Psoas muscle (tissue), 8 donors: ENCODE data around the gene PTPRM. TPM values are rescaled to one million over a fixed set of nuclear protein-coding genes. Genes with fewer than 3 reads are reported as not detected.

Source experiments
- ATAC-seq, 4 donors: fragments of 200-7000 bp; cut with Tn5 transposase; one replicate each; pipeline ENCODE4 v1.9.1; 2020; ENCODE audit warnings: moderate library complexity in 3 of 4, mild to moderate bottlenecking in 2 of 4
- DNase-seq, 2 donors: peaks; one replicate each; pipeline ENCODE4 v3.0.0-alpha.2; 2020
- H3K27ac ChIP-seq: fragments of 200-600 bp; one replicate; pipeline ENCODE4 v1.8.0; 2022
- H3K27me3 ChIP-seq, 3 donors: fragments of 200-600 bp in 1 of 3; one replicate each; pipeline versions ENCODE4 v1.6.1 to v1.8.0; 2013 to 2022; ENCODE audit warnings: low read length in 2 of 3, mild to moderate bottlenecking in 2 of 3, moderate library complexity in 1 of 3; ENCODE audit not compliant: insufficient read depth in 3 of 3
- H3K36me3 ChIP-seq, 2 donors: fragments of 200-600 bp in 1 of 2; one replicate each; pipeline versions ENCODE4 v1.6.1 to v1.8.0; 2013 to 2022; ENCODE audit warnings: low read depth in 1 of 2, mild to moderate bottlenecking in 1 of 2, moderate library complexity in 1 of 2; ENCODE audit not compliant: insufficient read depth in 1 of 2
- H3K4me1 ChIP-seq: fragments of 200-600 bp; one replicate; pipeline ENCODE4 v1.8.0; 2022
- H3K4me3 ChIP-seq: fragments of 200-600 bp; one replicate; pipeline ENCODE4 v1.8.0; 2022; ENCODE audit warnings: mild to moderate bottlenecking
- H3K9me3 ChIP-seq: fragments of 200-600 bp; one replicate; pipeline ENCODE4 v1.8.0; 2022
- WGBS, 3 donors: extraction: QIAGEN DNeasy Blood & Tissue Kit; methylation state at CpG; one replicate each; pipeline versions ENCODE4 v1.1.6 to v1.1.7; 2013; 5-methylcytosine and 5-hydroxymethylcytosine counted together
- intact Hi-C, 2 donors: fragments of 100-400 bp; cut with DNase I; formaldehyde crosslinking; loops; one replicate each; pipeline versions ENCODE4 v1.11.0 to v1.14.2; 2022
- polyA plus RNA-seq, 3 donors: library from polyadenylated mRNA; stranded (reverse); fragments of 200-250 nt; gene quantifications; one replicate each; pipeline ENCODE4 v1.2.3, GENCODE V29; 2013
- total RNA-seq, 4 donors: library from RNA; stranded (reverse); fragmentation: NEBNext Ultra II Directional in 2 of 4; extraction: Animal tissue kit (Norgen Biotek cat#: 25700) in 2 of 4; gene quantifications; one replicate each; pipeline versions ENCODE4 v1.2.1 to v1.2.4, GENCODE V29; 2021 to 2023
- TF ChIP-seq, protein P1 (sequence below): fragments of 200-600 bp; IDR thresholded peaks from one replicate; pipeline ENCODE4 v1.8.0; 2022; ENCODE audit warnings: antibody characterized with exemption
- donor health status: healthy with polysubstance abuse.
- donor health status: DM: no; HTN: no; CAD: no; lungs with moderate emphysema.
- donor health status: Bipolar disorder and iron deficiency.
- donor health status: healthy.
- donor health status: DM: yes; HTN: yes; CAD: no.
- donor health status: DM: no; HTN: no; CAD: no.
- donor health status: DM: no; HTN: no; CAD: no.
- donor health status: DM: yes; HTN: yes; CAD: no.

Gene PTPRM
- total and polyA plus RNA-seq, 7 donors: 27.4 to 78.9 (median 39.0) TPM

- TF ChIP-seq, protein P1, sequence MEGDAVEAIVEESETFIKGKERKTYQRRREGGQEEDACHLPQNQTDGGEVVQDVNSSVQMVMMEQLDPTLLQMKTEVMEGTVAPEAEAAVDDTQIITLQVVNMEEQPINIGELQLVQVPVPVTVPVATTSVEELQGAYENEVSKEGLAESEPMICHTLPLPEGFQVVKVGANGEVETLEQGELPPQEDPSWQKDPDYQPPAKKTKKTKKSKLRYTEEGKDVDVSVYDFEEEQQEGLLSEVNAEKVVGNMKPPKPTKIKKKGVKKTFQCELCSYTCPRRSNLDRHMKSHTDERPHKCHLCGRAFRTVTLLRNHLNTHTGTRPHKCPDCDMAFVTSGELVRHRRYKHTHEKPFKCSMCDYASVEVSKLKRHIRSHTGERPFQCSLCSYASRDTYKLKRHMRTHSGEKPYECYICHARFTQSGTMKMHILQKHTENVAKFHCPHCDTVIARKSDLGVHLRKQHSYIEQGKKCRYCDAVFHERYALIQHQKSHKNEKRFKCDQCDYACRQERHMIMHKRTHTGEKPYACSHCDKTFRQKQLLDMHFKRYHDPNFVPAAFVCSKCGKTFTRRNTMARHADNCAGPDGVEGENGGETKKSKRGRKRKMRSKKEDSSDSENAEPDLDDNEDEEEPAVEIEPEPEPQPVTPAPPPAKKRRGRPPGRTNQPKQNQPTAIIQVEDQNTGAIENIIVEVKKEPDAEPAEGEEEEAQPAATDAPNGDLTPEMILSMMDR: no peak
- ATAC-seq: peak in 1 of 4 donors; percentile 41
- H3K36me3 ChIP-seq: no peaks in the 10 kb centered on the region
- WGBS, 3 donors: 38 to 60% (median 48%) methylated on average over 3 of the region's 3 CpGs
- H3K9me3 ChIP-seq: no peaks in the 10 kb centered on the region
- peaks cover 61% of the 10 kb centered on the region for H3K4me1 ChIP-seq
- DNase-seq: no peak
- no peaks in the 10 kb centered on the region for H3K27me3 ChIP-seq
- H3K4me3 ChIP-seq: peak overlapping the region; percentile 47
- H3K27ac ChIP-seq: no peak overlapping the region
- intact Hi-C loops: no loop called here
Observed at GRCh38 chr18:7618891-7619442, 51.9 kb downstream of the PTPRM start.

DNA sequence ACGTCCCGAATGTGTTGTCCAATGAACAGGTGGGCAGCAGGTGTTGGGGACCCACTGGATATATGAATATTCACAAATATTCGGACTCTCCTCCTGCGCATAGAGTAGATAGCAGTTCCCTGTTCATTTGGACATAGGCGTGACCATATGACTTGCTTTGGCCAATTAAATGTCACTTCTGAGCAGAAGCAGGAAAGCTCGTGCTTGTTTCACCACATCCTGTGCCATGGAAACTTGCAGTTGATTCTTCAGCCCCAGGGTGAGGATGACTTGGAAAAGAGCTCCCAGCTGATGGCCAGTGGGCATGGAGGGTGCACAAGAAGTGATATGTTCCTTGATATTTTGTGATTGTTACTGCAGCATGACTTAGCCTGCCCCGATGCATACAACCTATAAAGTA is 52.6 kb downstream of the PTPRM start:
- Histone ChIP-seq H3K27ac (no peak overlapping the region), H3K9me3 (no peaks in the 10 kb centered on the region), H3K36me3 (no peaks in the 10 kb centered on the region), H3K4me1 (peaks cover 62% of the 10 kb centered on the region), H3K27me3 (no peaks in the 10 kb centered on the region), H3K4me3 (peak overlapping the region; percentile 47)
- TF ChIP-seq, protein P1: no peak
- DNase-seq (no peak), ATAC-seq (peak; percentile 61 to 82 (median 78))
- WGBS, 3 donors: 36 to 50% (median 41%) methylated on average over 7 of the region's 7 CpGs
- intact Hi-C loops: no loop called here

GRCh38 chr18:7622721-7623120 is 55.6 kb downstream of the PTPRM start:
- TF ChIP-seq, protein P1: no peak
- H3K4me1 ChIP-seq: peaks cover 84% of the 10 kb centered on the region
- intact Hi-C loops: no loop called here

GRCh38 chr18:7623681-7624080 is 56.6 kb downstream of the PTPRM start:
- Histone ChIP-seq H3K4me3 (no peak overlapping the region), H3K27ac (peak overlapping the region; percentile 24), H3K4me1 (peaks cover 78% of the 10 kb centered on the region), H3K36me3 (no peaks in the 10 kb centered on the region), H3K27me3 (no peaks in the 10 kb centered on the region), H3K9me3 (no peaks in the 10 kb centered on the region)
- DNase-seq (no peak), ATAC-seq (no peak)
- intact Hi-C loops: no loop called here
- TF ChIP-seq, protein P1: no peak
- 60 to 91% (median 82%) methylated on average over 1 of the region's 1 CpG for WGBS, 3 donors

More at GRCh38 chr18:7622721-7623120, 55.6 kb downstream of the PTPRM start:
- H3K27ac ChIP-seq: no peak overlapping the region
- H3K9me3 ChIP-seq: no peaks in the 10 kb centered on the region
- ATAC-seq (no peak), DNase-seq (no peak)
- H3K4me3 ChIP-seq: no peak overlapping the region
- no peaks in the 10 kb centered on the region for H3K27me3 ChIP-seq
- no peaks in the 10 kb centered on the region for H3K36me3 ChIP-seq

DNA sequence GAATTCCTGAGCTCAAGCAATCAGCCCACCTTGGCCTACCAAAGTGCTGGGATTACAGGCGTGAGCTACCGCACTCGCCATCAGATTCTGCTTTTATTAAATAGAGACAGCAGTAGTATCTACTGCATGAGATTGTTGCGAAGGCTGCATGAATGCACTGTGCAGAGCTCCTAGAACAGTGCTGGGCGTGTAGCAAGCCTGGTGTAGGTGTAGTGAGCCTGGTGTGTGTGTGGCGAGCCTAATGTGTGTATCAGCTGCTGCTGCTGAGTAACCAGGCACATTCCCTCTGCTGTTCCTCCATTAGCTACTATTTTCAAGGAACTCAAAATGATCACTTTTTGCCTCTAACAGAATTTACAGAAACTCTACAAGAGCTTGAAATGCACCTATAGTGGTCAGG is 57.6 kb downstream of the PTPRM start:
- no peak overlapping the region for H3K4me3 ChIP-seq
- no peaks in the 10 kb centered on the region for H3K36me3 ChIP-seq
- ATAC-seq (no peak), DNase-seq (no peak)
- WGBS, 3 donors: 97 to 99% (median 98%) methylated on average over 6 of the region's 6 CpGs
- no peaks in the 10 kb centered on the region for H3K9me3 ChIP-seq
- intact Hi-C loops: no loop called here
- no peaks in the 10 kb centered on the region for H3K27me3 ChIP-seq
- H3K4me1 ChIP-seq: peaks cover 75% of the 10 kb centered on the region
- TF ChIP-seq, protein P1: no peak
- peak overlapping the region; percentile 24 for H3K27ac ChIP-seq
